Pulmonary artery endothelial cell (primary cell): ENCODE data around the gene PCSK2. TPM values are rescaled to one million over a fixed set of nuclear protein-coding genes. Genes with fewer than 3 reads are reported as not detected.

Experiments
- DNase-seq: peaks from one replicate; pipeline ENCODE4 v3.0.0-alpha.2; 2011; ENCODE audit warnings: low read depth, low spot score
- total RNA-seq: library from RNA; depleted of rRNA; stranded (reverse); fragments of >200 nt; gene quantifications from 2 replicates; pipeline ENCODE4 v1.2.3, GENCODE V29; 2014

The PCSK2 gene
- total RNA-seq, 1 donor from 2014 or later: not detected

- no peak for DNase-seq
These were observed 244.9 kb downstream of the PCSK2 start for GRCh38 chr20:17471606-17472187.

GRCh38 chr20:17473659-17474058 is 246.8 kb downstream of the PCSK2 start:
- no peak for DNase-seq

GRCh38 chr20:17479063-17479657 is 252.3 kb downstream of the PCSK2 start:
- no peak for DNase-seq

GRCh38 chr20:17480696-17481095 is 253.9 kb downstream of the PCSK2 start:
- no peak for DNase-seq

GRCh38 chr20:17481661-17482060 is 254.8 kb downstream of the PCSK2 start:
- no peak for DNase-seq

GRCh38 chr20:17482536-17482935 is 255.7 kb downstream of the PCSK2 start:
- DNase-seq: no peak

GRCh38 chr20:17485017-17485416 is 258.2 kb downstream of the PCSK2 start:
- no peak for DNase-seq

GRCh38 chr20:17488916-17489600 is 262.2 kb downstream of the PCSK2 start:
- no peak for DNase-seq

GRCh38 chr20:17490501-17490900 is 263.7 kb downstream of the PCSK2 start:
- DNase-seq: no peak

- DNase-seq: no peak
These were observed 264.2 kb downstream of the PCSK2 start for GRCh38 chr20:17491041-17491440.

- DNase-seq: no peak
These were observed 264.6 kb downstream of the PCSK2 start for GRCh38 chr20:17491488-17491887.

- DNase-seq: no peak
These were observed 266.3 kb downstream of the PCSK2 start for GRCh38 chr20:17493173-17493572.

- no peak for DNase-seq
These were observed 267.4 kb downstream of the PCSK2 start for GRCh38 chr20:17494201-17494600.

GRCh38 chr20:17495826-17496225 is 269.0 kb downstream of the PCSK2 start:
- DNase-seq: no peak

- no peak for DNase-seq
These were observed 271.2 kb downstream of the PCSK2 start for GRCh38 chr20:17497821-17498580.

- DNase-seq: no peak
These were observed 271.8 kb downstream of the PCSK2 start for GRCh38 chr20:17498641-17499040.

- no peak for DNase-seq
These were observed 272.2 kb downstream of the PCSK2 start for GRCh38 chr20:17499041-17499440.

- no peak for DNase-seq
These were observed 273.4 kb downstream of the PCSK2 start for GRCh38 chr20:17500271-17500670.

- DNase-seq: no peak
These were observed 274.0 kb downstream of the PCSK2 start for GRCh38 chr20:17500826-17501225.

- DNase-seq: no peak
These were observed 274.9 kb downstream of the PCSK2 start for GRCh38 chr20:17501701-17502100.

- no peak for DNase-seq
These were observed 275.3 kb downstream of the PCSK2 start for GRCh38 chr20:17502105-17502504.
